ENCODE results near the gene RAB25.
"Not testable (repeated sequence)": the region's sequence is repeated elsewhere in the genome, so short reads cannot be mapped to it uniquely, and the experiment has no call there.

The RAB25 gene

GRCh38 chr1:156055281-156056048, 5.5 kb upstream of the RAB25 start:
- no peak for DNase-seq

- DNase-seq: no peak
Observed at GRCh38 chr1:156056326-156056849, 4.6 kb upstream of the RAB25 start.

- no peak for DNase-seq
Observed at GRCh38 chr1:156062189-156062588, 1.2 kb downstream of the RAB25 start.

- DNase-seq: no peak
Observed at GRCh38 chr1:156063997-156064285, 3.0 kb downstream of the RAB25 start.

- no peak for DNase-seq
Observed at GRCh38 chr1:156064615-156065014, 3.7 kb downstream of the RAB25 start.

- no peak for DNase-seq
Observed at GRCh38 chr1:156065212-156065611, 4.3 kb downstream of the RAB25 start.

- no peak for DNase-seq
Observed at GRCh38 chr1:156065871-156066270, 4.9 kb downstream of the RAB25 start.

GRCh38 chr1:156067262-156067661, 6.3 kb downstream of the RAB25 start:
- DNase-seq: no peak

- no peak for DNase-seq
Observed at GRCh38 chr1:156069490-156070455, 8.8 kb downstream of the RAB25 start.

- no peak for DNase-seq
Observed at GRCh38 chr1:156070548-156070947, 9.6 kb downstream of the RAB25 start.

- DNase-seq: not testable (repeated sequence)
Observed at GRCh38 chr1:156071332-156071816, 10.4 kb downstream of the RAB25 start.

- no peak for DNase-seq
Observed at GRCh38 chr1:156072251-156072650, 11.3 kb downstream of the RAB25 start.

- DNase-seq: no peak
Observed at GRCh38 chr1:156073110-156073687, 12.2 kb downstream of the RAB25 start.

GRCh38 chr1:156073740-156074139, 12.8 kb downstream of the RAB25 start:
- DNase-seq: no peak

- no peak for DNase-seq
Observed at GRCh38 chr1:156074661-156075060, 13.7 kb downstream of the RAB25 start.

GRCh38 chr1:156075162-156075561, 14.2 kb downstream of the RAB25 start:
- no peak for DNase-seq

- no peak for DNase-seq
Observed at GRCh38 chr1:156075775-156076204, 14.8 kb downstream of the RAB25 start.

- DNase-seq: no peak
Observed at GRCh38 chr1:156076609-156077429, 15.9 kb downstream of the RAB25 start.

- no peak for DNase-seq
Observed at GRCh38 chr1:156077430-156077760, 16.4 kb downstream of the RAB25 start.

- no peak for DNase-seq
Observed at GRCh38 chr1:156078728-156079127, 17.8 kb downstream of the RAB25 start.

- no peak for DNase-seq
Observed at GRCh38 chr1:156079762-156080161, 18.8 kb downstream of the RAB25 start.

GRCh38 chr1:156080241-156080862, 19.4 kb downstream of the RAB25 start:
- no peak for DNase-seq
